Stimulated activated memory B cell treated with anti-CD40 and anti-IgM and Interleukin-4, amounts not matched to agents 10 μg/mL and 1 μg/mL and 100 μg/mL, for 72 hours (primary cell): ENCODE results near the gene CDX1.
A peak's percentile ranks its signal among the peaks of the same experiment; 100 is the strongest.

Experiments
- ATAC-seq: fragments of 150-1000 bp; cut with Tn5 transposase; 2 replicates; pipeline ENCODE4 v1.10.0; 2021
- H3K27ac Mint-ChIP-seq: one replicate; pipeline ENCODE4 v1.8.0; 2022; ENCODE audit warnings: mild to moderate bottlenecking, mixed read lengths
- H3K27me3 Mint-ChIP-seq: one replicate; pipeline ENCODE4 v1.8.0; 2022; ENCODE audit warnings: mixed read lengths
- H3K36me3 Mint-ChIP-seq: one replicate; pipeline ENCODE4 v1.8.0; 2022; ENCODE audit warnings: mixed read lengths
- H3K4me1 Mint-ChIP-seq: one replicate; pipeline ENCODE4 v1.8.0; 2022; ENCODE audit warnings: mixed read lengths
- H3K4me3 Mint-ChIP-seq: one replicate; pipeline ENCODE4 v1.8.0; 2022; ENCODE audit warnings: mild to moderate bottlenecking, moderate library complexity, mixed read lengths
- H3K9me3 Mint-ChIP-seq: one replicate; pipeline ENCODE4 v1.8.0; 2022; ENCODE audit warnings: mixed read lengths

CDX1 gene

DNA sequence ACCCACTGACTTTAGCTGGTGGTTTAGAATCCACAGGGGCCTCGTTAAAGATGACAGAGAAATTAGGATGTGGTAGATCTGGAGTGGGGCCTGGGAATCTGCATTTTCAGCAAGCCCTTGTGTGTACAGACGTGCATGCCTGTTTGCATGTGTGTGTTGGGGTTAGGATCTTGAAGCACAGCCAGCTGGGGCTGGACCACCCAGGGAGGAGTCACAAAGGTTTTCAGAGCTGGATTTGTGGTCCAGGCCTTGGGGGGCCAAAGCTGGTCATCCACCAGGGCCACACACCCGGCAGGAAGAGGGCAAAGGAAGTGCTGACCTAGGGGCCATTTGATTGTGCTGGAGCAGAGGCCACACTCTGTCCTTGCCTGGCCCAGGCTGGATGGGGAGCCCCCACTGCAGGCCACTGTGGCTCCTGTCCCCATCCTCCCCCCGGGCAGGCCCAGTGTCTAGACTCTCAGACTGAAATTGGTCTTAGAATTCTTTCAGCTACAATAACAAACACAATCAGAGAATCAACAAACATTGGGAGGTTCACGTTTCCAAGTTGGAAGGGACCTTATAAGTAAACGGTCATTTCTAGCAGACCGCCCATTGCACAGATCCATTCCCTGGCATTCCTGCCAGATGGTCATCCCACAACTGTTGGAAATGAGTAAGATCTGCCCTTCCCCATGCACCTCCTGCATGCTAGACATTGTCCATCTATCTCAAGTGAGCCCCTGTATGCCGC, 10.3 kb downstream of the CDX1 start:
- no peak overlapping the region for H3K27ac Mint-ChIP-seq
- H3K9me3 Mint-ChIP-seq = no peaks in the 10 kb centered on the region
- no peaks in the 10 kb centered on the region for H3K36me3 Mint-ChIP-seq
- no peaks in the 10 kb centered on the region for H3K4me1 Mint-ChIP-seq
- no peak for ATAC-seq
- peaks cover 48% of the 10 kb centered on the region for H3K27me3 Mint-ChIP-seq
- no peak overlapping the region for H3K4me3 Mint-ChIP-seq

DNA sequence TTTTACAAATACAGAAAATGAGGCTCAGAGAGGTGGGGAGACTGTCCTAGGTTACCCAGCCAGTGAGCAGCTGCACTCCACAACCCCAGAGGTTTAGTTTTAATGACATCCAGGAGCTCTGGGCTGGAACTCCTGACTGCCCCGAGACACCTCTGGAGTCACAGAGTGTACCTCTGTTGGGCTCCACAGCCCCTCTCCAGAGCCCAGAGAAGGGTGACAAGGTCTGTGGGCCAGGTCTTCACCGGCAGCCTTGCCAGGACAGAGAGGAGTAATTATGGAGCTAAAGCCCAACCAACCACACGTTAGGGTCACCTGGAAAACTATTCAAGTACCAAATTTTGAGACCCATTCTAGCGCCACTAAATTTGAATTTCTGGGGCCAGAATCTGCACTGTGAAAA, 11.1 kb downstream of the CDX1 start:
- Mint-ChIP-seq H3K36me3 (no peaks in the 10 kb centered on the region), H3K27ac (no peak overlapping the region), H3K4me1 (no peaks in the 10 kb centered on the region), H3K4me3 (no peak overlapping the region), H3K27me3 (peaks cover 47% of the 10 kb centered on the region), H3K9me3 (no peaks in the 10 kb centered on the region)
- ATAC-seq = no peak

DNA sequence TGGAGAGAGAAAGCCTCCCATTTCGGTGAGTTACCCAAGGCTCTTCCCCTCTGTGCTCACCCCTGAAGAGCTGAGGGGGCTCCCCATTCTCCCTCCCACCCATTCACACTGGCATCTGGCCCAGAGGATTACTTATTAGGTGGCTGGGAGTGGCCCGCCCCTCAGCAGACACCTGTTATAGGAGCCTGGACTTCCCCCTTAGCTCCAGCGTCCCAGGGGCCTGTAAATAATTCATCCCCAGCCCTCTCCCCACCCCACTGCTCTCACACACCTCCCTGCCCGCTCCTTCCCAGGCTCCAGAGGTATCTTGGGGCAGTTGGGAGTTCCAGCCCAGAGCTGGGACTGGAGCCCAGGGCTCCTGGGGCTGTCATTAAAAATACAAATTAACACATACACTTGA, 11.7 kb downstream of the CDX1 start:
- peaks cover 48% of the 10 kb centered on the region for H3K27me3 Mint-ChIP-seq
- H3K9me3 Mint-ChIP-seq = no peaks in the 10 kb centered on the region
- H3K4me1 Mint-ChIP-seq = no peaks in the 10 kb centered on the region
- no peak overlapping the region for H3K4me3 Mint-ChIP-seq
- no peak for ATAC-seq
- H3K27ac Mint-ChIP-seq = no peak overlapping the region
- no peaks in the 10 kb centered on the region for H3K36me3 Mint-ChIP-seq

DNA sequence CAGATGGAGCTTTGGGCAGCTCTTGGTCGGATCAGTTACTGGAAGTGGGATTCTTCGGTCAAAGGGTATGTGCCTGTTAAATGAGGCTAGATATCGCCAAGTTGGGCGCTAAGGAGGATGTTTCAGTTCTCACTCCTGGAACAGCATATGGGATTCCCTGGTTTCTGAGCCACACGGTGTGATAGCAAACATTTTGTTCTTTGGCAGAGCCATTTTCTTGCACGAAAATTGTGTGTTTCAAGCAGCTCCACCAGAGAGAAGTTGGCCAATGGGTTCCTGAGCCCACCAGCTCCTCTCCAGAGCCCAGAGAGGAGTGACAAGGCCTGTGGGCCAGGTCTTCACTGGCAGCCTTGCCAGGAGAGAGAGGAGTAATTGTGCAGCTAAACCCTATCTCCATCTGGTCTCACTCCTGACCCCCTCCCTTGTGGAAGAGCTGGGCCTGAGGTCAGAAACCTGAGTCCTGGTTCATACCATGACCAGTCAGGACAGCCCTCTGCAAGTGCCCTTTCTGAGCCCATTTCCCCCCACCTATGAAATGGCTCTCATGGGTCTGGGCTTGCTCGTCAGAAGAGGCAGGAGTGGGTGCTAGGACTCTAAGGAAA, 12.5 kb downstream of the CDX1 start:
- Mint-ChIP-seq H3K4me1 (no peaks in the 10 kb centered on the region), H3K27me3 (peaks cover 41% of the 10 kb centered on the region), H3K9me3 (no peaks in the 10 kb centered on the region), H3K36me3 (no peaks in the 10 kb centered on the region), H3K4me3 (no peak overlapping the region), H3K27ac (no peak overlapping the region)
- ATAC-seq = no peak

DNA sequence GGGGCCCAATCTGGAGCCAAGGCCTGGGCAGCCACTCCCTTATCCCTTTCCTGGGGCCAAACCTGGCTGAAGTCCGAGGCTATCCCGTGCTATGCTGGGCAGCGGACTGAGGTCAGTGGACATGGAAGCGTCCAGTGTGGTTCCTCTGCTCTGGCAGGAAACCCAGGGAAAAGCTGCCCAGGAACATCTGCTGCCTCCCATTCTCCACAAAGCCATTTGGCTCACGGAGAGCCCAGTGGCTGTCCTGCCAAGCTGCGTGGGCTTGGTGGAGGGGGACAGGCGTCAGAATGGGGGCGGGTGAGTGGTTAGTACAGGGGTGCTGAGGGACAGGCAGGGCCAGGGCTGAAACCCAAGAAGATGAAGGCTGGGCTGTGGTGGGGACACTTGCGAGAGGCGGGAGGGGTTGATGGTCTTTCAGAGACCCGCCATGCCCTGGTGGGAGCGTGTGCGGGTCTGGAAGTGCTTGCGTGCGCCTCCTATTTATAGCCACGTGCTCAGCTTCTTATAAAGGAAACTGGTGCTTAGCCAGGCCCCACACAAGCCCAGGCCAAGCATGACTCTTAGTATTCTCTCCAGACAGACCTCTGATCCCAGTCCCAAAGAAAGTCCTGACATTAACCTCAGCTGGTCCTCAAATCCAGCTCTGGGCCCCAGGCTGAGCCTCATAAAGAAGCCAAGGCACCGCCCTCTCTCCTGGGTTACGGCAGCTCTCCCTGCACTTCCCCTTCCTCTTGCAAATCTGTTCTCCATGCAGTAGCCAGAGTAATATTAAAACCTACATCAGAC, 13.9 kb downstream of the CDX1 start:
- no peak overlapping the region for H3K27ac Mint-ChIP-seq
- no peak overlapping the region for H3K4me3 Mint-ChIP-seq
- ATAC-seq = no peak
- H3K4me1 Mint-ChIP-seq = no peaks in the 10 kb centered on the region
- no peaks in the 10 kb centered on the region for H3K36me3 Mint-ChIP-seq
- no peaks in the 10 kb centered on the region for H3K9me3 Mint-ChIP-seq
- peaks cover 47% of the 10 kb centered on the region for H3K27me3 Mint-ChIP-seq

DNA sequence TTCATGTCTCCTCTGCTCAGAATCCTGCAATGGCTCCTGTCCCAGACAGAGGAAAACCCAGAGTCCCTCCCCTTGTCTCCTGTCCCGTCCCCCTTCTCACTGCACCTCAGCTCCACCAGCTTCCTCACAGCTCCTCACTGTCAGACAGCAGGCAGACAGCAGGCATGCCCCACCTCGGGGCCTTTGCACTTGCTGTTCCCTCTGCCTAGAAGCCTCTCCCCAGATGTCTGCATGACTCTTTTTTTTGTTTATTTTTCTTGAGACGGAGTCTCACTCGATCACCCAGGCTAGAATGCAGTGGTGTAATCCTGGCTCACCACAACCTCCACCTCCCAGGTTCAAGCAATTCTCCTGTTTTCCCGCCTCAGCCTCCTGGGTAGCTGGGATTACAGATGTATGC, 14.4 kb downstream of the CDX1 start:
- H3K27ac Mint-ChIP-seq = no peak overlapping the region
- H3K4me1 Mint-ChIP-seq = no peaks in the 10 kb centered on the region
- H3K36me3 Mint-ChIP-seq = no peaks in the 10 kb centered on the region
- peaks cover 41% of the 10 kb centered on the region for H3K27me3 Mint-ChIP-seq
- no peak overlapping the region for H3K4me3 Mint-ChIP-seq
- H3K9me3 Mint-ChIP-seq = no peaks in the 10 kb centered on the region
- no peak for ATAC-seq

DNA sequence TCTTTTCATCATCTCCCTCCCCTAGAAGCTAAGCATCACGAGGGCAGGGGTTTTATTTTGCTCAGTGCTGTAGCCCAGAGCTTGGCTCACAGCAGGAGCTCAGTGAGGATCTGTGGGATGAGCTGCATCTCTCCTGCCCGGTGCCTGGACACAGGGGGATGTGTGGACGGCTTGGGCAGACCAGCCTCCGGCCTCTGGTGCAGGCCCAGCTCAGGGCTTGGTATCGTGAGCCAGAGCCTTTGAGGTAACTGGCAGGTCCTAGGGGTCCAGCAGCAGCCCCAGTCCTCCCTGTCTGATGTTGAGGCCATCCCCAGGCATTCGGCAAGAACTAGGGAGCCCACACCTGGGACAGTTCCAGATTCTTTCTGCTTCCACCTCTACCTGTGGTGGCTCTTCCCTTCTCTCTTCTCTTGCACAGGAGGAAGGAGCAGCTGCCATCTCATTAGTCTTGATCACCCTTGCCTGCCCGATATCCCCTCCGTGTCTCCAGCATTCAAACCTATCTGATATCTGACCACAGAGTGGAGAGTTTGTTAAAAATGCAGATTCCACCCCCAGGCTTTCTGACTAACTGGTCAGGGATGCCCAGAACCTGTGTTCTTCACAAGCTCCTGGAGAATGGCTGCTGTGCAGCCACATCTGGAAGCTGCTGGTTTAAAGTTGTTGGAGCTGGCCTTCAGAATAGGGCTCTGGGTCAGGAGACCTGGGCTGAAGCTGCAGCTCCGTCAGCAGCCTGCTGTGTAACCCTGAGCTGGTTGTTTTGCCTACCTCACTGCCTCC, 15.4 kb downstream of the CDX1 start:
- H3K36me3 Mint-ChIP-seq = no peaks in the 10 kb centered on the region
- no peak overlapping the region for H3K27ac Mint-ChIP-seq
- no peaks in the 10 kb centered on the region for H3K4me1 Mint-ChIP-seq
- no peak for ATAC-seq
- peaks cover 37% of the 10 kb centered on the region for H3K27me3 Mint-ChIP-seq
- no peaks in the 10 kb centered on the region for H3K9me3 Mint-ChIP-seq
- H3K4me3 Mint-ChIP-seq = no peak overlapping the region

DNA sequence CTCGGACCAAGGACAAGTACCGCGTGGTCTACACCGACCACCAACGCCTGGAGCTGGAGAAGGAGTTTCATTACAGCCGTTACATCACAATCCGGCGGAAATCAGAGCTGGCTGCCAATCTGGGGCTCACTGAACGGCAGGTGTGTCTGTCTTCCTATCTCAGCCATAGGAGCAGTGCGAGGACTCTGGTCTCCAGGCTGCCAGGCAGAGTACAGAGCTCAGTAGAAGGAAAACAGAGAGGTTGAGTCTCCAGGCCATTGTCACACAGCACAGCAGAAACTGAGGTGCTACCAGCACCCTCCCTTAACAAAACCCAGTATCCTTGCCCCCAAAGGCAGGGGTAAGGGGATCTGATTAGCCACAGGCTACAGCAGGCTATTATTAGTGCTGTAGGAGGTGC, 16.2 kb downstream of the CDX1 start:
- H3K9me3 Mint-ChIP-seq = no peaks in the 10 kb centered on the region
- H3K36me3 Mint-ChIP-seq = no peaks in the 10 kb centered on the region
- ATAC-seq = no peak
- no peaks in the 10 kb centered on the region for H3K4me1 Mint-ChIP-seq
- peaks cover 44% of the 10 kb centered on the region for H3K27me3 Mint-ChIP-seq
- no peak overlapping the region for H3K27ac Mint-ChIP-seq
- H3K4me3 Mint-ChIP-seq = no peak overlapping the region

DNA sequence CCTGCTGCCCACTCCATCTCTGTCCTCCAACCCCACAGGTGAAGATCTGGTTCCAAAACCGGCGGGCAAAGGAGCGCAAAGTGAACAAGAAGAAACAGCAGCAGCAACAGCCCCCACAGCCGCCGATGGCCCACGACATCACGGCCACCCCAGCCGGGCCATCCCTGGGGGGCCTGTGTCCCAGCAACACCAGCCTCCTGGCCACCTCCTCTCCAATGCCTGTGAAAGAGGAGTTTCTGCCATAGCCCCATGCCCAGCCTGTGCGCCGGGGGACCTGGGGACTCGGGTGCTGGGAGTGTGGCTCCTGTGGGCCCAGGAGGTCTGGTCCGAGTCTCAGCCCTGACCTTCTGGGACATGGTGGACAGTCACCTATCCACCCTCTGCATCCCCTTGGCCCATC, 16.9 kb downstream of the CDX1 start:
- Mint-ChIP-seq H3K36me3 (no peaks in the 10 kb centered on the region), H3K27me3 (peaks cover 45% of the 10 kb centered on the region), H3K9me3 (no peaks in the 10 kb centered on the region), H3K4me1 (no peaks in the 10 kb centered on the region), H3K27ac (no peak overlapping the region), H3K4me3 (no peak overlapping the region)
- peak; percentile 17 for ATAC-seq

DNA sequence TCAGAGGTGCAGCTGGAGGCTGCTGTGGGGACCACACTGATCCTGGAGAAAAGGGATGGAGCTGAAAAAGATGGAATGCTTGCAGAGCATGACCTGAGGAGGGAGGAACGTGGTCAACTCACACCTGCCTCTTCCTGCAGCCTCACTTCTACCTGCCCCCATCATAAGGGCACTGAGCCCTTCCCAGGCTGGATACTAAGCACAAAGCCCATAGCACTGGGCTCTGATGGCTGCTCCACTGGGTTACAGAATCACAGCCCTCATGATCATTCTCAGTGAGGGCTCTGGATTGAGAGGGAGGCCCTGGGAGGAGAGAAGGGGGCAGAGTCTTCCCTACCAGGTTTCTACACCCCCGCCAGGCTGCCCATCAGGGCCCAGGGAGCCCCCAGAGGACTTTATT, 17.4 kb downstream of the CDX1 start:
- H3K9me3 Mint-ChIP-seq = no peaks in the 10 kb centered on the region
- ATAC-seq = peak; percentile 9
- H3K27ac Mint-ChIP-seq = no peak overlapping the region
- H3K36me3 Mint-ChIP-seq = no peaks in the 10 kb centered on the region
- H3K4me3 Mint-ChIP-seq = no peak overlapping the region
- H3K27me3 Mint-ChIP-seq = peaks cover 47% of the 10 kb centered on the region
- H3K4me1 Mint-ChIP-seq = no peaks in the 10 kb centered on the region

DNA sequence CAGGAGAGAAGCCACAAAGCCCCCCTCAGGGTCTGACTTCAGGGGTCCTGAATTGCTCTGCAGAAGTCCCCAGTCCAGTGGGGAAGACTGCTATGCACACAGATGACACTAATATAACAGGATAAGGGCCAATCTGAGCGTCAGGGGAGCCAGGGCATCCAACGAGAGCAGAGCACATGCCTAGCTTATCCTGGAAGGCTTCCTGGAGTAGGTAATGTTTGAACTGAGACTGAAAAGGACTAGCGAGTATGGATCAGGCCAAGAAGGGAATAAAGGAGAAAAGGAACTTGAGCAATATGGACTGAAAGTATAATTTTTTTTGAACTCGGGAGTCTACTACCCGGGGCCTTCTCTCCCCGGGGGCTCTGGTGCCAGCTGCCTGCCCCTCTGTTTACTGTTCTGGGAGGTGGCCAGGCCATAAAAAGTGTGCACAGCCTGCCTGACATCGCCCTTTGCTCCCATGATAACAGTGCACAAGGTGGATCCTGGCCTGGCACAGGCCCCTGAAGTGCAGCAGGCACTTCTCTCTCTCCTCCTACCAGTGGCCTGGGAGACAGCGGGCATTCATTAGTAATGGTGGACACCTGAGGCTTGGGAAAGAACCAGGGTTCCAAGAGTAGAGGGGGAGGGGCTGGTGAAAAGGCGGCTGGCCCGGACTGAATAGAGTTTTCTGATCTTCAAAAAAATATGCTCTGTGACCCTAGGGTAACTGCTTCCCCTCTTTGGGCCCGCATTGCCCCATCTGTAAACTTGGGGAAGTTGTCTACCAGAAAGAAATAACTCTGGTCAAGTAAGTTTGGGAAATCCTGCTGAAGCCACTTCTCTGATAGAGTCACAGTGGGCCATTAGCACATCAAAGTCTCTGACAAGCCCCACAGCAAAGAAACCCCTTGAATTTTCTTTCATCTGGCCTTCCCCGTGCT, 18.7 kb downstream of the CDX1 start:
- Mint-ChIP-seq H3K9me3 (no peaks in the 10 kb centered on the region), H3K4me3 (no peak overlapping the region)

DNA sequence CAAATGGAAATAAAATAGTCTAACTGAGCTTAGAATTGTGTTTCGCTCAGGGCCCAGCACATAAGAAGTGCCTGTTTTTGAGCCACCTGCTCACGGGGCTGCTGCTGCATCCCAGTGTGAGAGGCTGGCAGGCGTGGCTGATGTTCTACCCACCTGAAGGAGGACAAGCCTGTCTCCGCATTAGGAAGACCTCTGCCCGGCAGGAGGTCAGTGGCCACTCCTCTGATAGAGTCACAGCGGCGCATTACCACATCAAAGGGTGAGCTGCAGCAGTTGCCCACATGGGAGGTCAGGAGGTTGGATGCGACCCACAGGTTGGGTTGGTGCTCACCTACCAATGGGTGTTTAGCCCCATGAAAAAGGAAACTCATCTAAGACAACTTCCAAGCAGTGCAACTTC, 19.6 kb downstream of the CDX1 start:
- Mint-ChIP-seq H3K27me3 (peaks cover 67% of the 10 kb centered on the region), H3K9me3 (no peaks in the 10 kb centered on the region), H3K27ac (no peak overlapping the region), H3K4me3 (no peak overlapping the region), H3K36me3 (no peaks in the 10 kb centered on the region), H3K4me1 (no peaks in the 10 kb centered on the region)
- ATAC-seq = no peak

More for the DNA sequence above, 18.7 kb downstream of the CDX1 start:
- ATAC-seq = no peak
- no peak overlapping the region for H3K27ac Mint-ChIP-seq
- no peaks in the 10 kb centered on the region for H3K4me1 Mint-ChIP-seq
- H3K27me3 Mint-ChIP-seq = peaks cover 59% of the 10 kb centered on the region
- no peaks in the 10 kb centered on the region for H3K36me3 Mint-ChIP-seq

DNA sequence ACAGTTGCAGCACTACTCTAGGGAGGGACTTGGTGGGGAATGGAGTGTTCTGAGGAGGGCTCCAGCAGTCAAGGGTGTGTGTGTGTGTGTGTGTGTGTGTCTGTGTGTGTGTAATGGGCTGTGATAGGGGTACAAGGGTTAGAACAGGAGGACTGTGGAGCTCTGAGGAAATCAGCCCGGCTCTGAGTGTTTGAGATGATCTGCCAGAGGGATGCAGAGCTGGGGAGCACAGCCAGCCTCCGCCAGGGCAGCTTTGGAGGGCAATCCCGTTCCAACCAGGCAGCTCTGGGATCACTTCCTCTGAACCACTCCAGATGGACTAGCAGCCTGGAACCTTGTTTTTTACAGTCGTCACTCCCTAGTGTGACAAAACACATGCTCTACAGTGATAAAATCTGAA, 20.3 kb downstream of the CDX1 start:
- H3K4me3 Mint-ChIP-seq = no peak overlapping the region
- no peaks in the 10 kb centered on the region for H3K36me3 Mint-ChIP-seq
- peaks cover 67% of the 10 kb centered on the region for H3K27me3 Mint-ChIP-seq
- ATAC-seq = no peak
- no peak overlapping the region for H3K27ac Mint-ChIP-seq
- no peaks in the 10 kb centered on the region for H3K4me1 Mint-ChIP-seq
- no peaks in the 10 kb centered on the region for H3K9me3 Mint-ChIP-seq

DNA sequence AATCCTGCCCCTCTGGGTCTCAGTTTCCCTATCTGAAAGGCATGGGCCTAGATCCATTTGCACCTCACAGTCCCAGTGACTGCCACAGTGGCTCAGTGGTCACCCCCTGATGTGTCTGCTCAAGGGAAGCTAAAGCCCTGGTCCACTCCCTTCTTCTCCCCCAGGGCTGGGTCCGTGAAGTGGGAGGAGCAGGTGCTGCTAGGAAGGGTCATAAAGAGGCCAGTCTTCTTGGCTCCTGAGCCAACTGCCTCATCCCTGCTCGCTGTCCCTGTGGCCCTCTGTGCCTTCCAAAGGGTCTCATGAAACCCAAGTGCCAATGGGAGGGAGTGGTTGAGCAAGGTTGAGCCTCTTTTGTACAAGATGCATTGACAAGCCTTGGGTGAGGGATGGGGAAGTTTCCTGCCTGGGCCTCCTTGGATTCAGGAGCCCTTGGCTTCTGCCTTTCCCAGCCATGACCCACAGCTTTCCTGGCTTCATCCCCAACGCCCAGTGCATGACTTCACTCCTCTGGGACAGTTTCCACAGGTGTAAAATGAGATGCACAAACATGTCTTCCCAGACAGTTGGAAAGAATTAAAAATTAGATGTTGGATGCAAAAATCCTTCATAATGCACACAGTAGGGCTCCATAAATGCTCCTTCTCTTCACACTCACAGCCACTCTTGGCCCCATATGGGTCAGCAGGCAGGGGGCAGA, 21.7 kb downstream of the CDX1 start:
- ATAC-seq = no peak
- Mint-ChIP-seq H3K9me3 (no peaks in the 10 kb centered on the region), H3K4me1 (no peaks in the 10 kb centered on the region), H3K27ac (no peak overlapping the region), H3K4me3 (no peak overlapping the region), H3K27me3 (peaks cover 68% of the 10 kb centered on the region), H3K36me3 (no peaks in the 10 kb centered on the region)
